ENCODE results near the gene NDRG3. TPM values are rescaled to one million over a fixed set of nuclear protein-coding genes. Genes with fewer than 3 reads are reported as not detected.

The NDRG3 gene
- polyA plus RNA-seq, 1 donor from 2014 or later: 61.0 TPM

- Histone ChIP-seq H3K36me3 (ENCODE audit: insufficient read depth, low read length) (no peaks in the 10 kb centered on the region), H3K4me2 (ENCODE audit: low read length) (no peak overlapping the region), H3K27me3 (ENCODE audit: insufficient read depth, low read depth, low read length) (no peaks in the 10 kb centered on the region), H3K4me3 (ENCODE audit: low read length) (no peak overlapping the region), H3K79me2 (replicated peaks; ENCODE audit: insufficient read depth, low read length) (no peaks in the 10 kb centered on the region), H3K27ac (ENCODE audit: low read length) (no peak overlapping the region), H2AFZ (ENCODE audit: low read depth, low read length) (no peak overlapping the region), H3F3A (ENCODE audit: insufficient read depth, low read length, poor library complexity, severe bottlenecking) (no peaks in the 10 kb centered on the region), H3K9ac (ENCODE audit: low read length) (no peak overlapping the region), H4K20me1 (ENCODE audit: insufficient read depth) (no peaks in the 10 kb centered on the region), H3K9me3 (ENCODE audit: low read length) (no peaks in the 10 kb centered on the region), H3K9me2 (ENCODE audit: insufficient read depth, low read length) (no peaks in the 10 kb centered on the region)
- no peak for TF ChIP-seq REST (IDR thresholded peaks at IDR 0.05; ENCODE audit: borderline replicate concordance)
- TF ChIP-seq EZH2 (IDR thresholded peaks at IDR 0.05; ENCODE audit: borderline replicate concordance, insufficient read depth, low read length, poor library complexity, severe bottlenecking): no peak
- no peak for TF ChIP-seq RAD21 (conservative IDR thresholded peaks at IDR 0.05)
- no peak for TF ChIP-seq CTCF (IDR thresholded peaks at IDR 0.05; ENCODE audit: poor library complexity, severe bottlenecking)
Observed at GRCh38 chr20:36629719-36630681, 115.9 kb downstream of the NDRG3 start.

- TF ChIP-seq EP300 (conservative IDR thresholded peaks at IDR 0.05; ENCODE audit: poor library complexity, severe bottlenecking) (no peak), POLR2AphosphoS5 (IDR thresholded peaks at IDR 0.05) (no peak), REST (IDR thresholded peaks at IDR 0.05; ENCODE audit: borderline replicate concordance) (no peak)
- Histone ChIP-seq H3F3A (ENCODE audit: insufficient read depth, low read length, poor library complexity, severe bottlenecking) (no peaks in the 10 kb centered on the region), H2AFZ (ENCODE audit: low read depth, low read length) (no peak overlapping the region), H3K4me3 (ENCODE audit: low read length) (no peak overlapping the region), H4K20me1 (ENCODE audit: insufficient read depth) (no peaks in the 10 kb centered on the region), H3K27me3 (ENCODE audit: insufficient read depth, low read depth, low read length) (no peaks in the 10 kb centered on the region), H3K79me2 (replicated peaks; ENCODE audit: insufficient read depth, low read length) (no peaks in the 10 kb centered on the region), H3K9ac (ENCODE audit: low read length) (no peak overlapping the region), H3K4me2 (ENCODE audit: low read length) (no peak overlapping the region), H3K27ac (ENCODE audit: low read length) (no peak overlapping the region), H3K9me3 (ENCODE audit: low read length) (no peaks in the 10 kb centered on the region), H3K36me3 (ENCODE audit: insufficient read depth, low read length) (no peaks in the 10 kb centered on the region), H3K9me2 (ENCODE audit: insufficient read depth, low read length) (no peaks in the 10 kb centered on the region)
Observed at GRCh38 chr20:36628076-36628475, 117.8 kb downstream of the NDRG3 start.
